Measurements from ENCODE around the gene HRAS.
"Not testable (repeated sequence)": the region's sequence is repeated elsewhere in the genome, so short reads cannot be mapped to it uniquely, and the experiment has no call there.

HRAS gene

DNA sequence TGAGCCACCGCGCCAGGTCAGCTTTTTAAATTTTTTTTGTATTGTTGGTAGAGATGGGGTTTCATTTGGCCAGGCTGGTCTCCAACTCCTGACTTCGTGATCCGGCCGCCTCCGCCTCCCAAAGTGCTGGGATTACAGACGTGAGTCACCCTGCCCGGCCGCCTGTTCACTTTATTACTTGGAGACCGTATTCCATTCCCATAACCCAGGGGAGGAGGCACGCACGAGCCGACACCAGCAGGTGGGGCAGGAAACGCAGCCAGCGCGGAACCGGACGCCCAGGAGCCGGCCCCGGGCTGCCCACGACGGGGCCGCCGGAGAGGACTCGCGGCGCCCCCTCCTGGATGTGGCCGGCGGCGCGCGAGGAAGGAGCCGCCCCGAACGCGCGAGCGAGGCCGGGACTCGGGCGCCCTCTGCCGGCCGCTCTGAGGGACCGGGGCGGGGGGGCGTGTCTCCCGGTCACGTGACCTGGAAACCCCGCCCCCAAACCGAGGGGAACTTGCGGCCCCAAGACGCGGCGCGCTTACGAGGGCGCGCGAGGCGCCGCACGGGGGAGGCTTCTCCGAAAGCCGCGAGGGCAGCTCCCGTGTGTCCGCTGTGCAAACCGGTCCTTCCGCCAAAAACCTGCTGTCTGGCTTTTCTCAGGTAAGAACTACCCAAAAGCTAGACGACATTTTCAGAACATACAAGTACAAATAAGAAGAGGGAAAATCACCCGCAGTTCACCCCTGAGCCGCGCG, 16.7 kb downstream of the HRAS start:
- peak overlapping the region; percentile 21 for H3K4me3 ChIP-seq (ENCODE audit: low read depth, low read length)
- TF ChIP-seq, protein P1, sequence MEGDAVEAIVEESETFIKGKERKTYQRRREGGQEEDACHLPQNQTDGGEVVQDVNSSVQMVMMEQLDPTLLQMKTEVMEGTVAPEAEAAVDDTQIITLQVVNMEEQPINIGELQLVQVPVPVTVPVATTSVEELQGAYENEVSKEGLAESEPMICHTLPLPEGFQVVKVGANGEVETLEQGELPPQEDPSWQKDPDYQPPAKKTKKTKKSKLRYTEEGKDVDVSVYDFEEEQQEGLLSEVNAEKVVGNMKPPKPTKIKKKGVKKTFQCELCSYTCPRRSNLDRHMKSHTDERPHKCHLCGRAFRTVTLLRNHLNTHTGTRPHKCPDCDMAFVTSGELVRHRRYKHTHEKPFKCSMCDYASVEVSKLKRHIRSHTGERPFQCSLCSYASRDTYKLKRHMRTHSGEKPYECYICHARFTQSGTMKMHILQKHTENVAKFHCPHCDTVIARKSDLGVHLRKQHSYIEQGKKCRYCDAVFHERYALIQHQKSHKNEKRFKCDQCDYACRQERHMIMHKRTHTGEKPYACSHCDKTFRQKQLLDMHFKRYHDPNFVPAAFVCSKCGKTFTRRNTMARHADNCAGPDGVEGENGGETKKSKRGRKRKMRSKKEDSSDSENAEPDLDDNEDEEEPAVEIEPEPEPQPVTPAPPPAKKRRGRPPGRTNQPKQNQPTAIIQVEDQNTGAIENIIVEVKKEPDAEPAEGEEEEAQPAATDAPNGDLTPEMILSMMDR (IDR thresholded peaks at IDR 0.05; ENCODE audit: borderline replicate concordance, insufficient read depth, low read depth, low read length): peak; percentile 94

DNA sequence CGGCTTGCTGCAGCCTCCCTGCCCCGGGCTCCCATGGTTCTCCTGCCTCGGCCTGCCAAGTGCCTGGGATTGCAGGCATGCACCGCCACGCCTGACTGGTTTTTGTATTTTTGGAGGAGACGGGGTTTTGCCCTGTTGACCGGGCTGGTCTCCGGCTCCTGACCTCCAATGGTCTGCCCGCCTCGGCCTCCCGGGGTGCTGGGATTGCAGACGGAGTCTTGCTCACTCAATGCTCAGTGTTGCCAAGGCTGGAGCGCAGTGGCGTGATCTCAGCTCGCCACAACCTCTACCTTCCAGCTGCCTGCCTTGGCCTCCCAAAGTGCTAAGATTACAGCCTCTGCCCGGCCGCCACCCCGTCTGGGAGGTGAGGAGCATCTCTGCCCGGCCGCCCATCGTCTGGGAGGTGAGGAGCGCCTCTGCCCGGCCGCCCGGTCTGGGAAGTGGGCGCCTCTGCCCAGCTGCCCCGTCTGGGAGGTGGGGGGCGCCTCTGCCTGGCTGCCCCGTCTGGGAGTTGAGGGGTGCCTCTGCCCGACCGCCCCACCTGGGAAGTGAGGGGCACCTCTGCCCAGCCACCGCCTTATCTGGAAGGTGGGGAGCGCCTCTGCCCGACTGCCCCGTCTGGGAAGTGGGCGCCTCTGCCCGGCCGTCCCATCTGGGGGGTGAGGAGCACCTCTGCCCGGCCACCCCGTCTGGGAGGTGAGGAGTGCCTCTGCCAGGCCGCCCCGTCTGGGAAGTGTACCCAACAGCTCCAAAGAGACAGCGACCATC, 18.3 kb downstream of the HRAS start:
- H3K4me3 ChIP-seq (ENCODE audit: low read depth, low read length): not testable (repeated sequence)

DNA sequence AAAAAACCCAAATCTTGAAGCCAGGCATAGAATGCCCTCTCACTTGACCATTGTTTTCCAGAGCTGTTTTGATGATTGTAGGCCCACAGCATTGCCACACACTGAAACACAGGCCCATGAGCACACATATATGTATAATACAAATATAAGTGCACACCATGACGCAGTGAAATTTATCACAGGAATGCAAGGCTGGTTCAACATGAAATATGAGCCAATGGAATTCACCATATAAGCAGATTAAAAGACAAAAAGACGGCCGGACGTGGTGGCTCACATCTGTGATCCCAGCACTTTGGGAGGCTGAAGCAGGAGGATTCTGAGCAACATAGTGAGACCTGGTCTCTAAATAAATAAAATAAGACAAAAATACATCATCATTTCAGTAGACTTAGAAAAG, 19.0 kb downstream of the HRAS start:
- TF ChIP-seq, protein P1 (IDR thresholded peaks at IDR 0.05; ENCODE audit: borderline replicate concordance, insufficient read depth, low read depth, low read length): no peak
- H3K4me3 ChIP-seq (ENCODE audit: low read depth, low read length): no peak overlapping the region

DNA sequence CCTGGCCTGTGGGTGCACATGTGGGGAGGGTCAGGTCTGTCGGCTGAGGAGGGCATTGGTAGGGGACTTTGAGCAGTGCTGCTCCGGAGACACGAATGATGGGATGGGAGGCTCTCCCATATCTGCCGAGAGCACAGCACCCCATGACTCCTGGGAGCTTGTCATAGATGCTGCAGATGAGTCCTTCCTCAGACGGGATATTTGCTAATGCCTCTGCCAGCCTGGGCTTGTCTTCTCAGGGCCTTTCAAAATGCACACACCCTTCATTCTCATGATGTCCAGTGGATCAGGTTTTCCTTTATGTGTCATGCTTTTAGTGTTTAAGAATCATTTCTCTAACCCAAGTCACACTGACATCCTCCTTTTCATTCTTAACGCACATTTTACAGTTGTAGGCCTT, 20.2 kb downstream of the HRAS start:
- no peak overlapping the region for H3K4me3 ChIP-seq (ENCODE audit: low read depth, low read length)
- TF ChIP-seq, protein P1 (IDR thresholded peaks at IDR 0.05; ENCODE audit: borderline replicate concordance, insufficient read depth, low read depth, low read length): no peak

DNA sequence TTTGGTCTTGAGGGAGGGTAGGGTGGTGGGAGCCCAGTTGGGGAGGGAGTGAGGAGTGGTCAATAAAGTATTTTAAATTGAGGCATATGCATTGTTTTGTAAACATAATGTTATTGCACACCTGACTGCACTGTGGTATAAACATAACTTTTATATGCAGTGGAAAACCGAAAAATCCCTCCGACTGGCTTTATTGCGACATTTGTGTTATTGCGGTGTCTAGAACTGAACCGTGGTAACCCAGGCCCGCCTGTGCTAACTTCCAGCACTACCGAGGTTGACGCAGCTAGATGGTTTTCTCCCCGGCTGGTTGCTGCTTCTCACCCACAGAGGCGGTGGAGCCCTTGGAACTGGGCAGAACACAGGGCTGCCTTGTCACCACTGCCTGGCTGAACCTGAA, 20.8 kb downstream of the HRAS start:
- H3K4me3 ChIP-seq (ENCODE audit: low read depth, low read length): no peak overlapping the region
- TF ChIP-seq, protein P1 (IDR thresholded peaks at IDR 0.05; ENCODE audit: borderline replicate concordance, insufficient read depth, low read depth, low read length): no peak

DNA sequence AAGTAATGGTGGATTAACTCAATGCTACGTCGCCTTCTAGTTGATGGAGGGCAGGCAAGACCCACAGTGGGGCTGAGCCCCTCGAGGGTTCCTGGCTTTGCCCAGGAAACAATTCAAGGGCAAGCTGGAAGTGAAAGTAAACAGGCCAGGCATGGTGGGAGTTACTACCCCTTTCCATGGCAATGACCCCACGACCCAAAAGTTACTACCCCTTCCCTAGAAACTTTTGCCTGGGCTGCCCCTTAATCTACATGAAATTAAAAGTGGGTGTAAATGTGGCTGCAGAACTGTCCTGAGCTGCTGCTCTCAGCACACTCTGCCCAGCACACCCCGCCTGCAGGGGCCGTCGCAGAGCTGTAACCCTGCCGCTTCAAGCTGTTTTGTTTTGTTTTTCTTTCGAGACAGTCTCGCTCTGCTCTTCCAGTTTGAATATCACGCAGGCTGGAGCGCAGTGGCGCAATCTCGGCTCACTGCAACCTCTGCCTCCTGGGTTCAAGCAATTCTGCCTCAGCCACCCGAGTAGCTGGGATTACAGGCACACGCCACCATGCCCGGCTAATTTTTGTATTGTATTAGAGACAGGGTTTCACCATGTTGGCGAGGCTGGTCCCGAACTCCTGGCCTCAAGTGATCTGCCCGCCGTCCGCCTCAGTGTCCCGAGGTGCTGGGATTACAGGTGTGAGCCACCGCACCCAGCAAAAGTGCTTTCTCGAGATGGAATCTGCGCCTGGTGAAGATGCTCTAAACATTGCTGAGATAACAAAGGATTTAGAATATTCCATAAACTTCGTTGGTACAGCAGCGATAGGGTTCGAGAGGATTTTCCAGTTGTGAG, 22.4 kb downstream of the HRAS start:
- TF ChIP-seq, protein P1 (IDR thresholded peaks at IDR 0.05; ENCODE audit: borderline replicate concordance, insufficient read depth, low read depth, low read length): no peak
- no peak overlapping the region for H3K4me3 ChIP-seq (ENCODE audit: low read depth, low read length)

DNA sequence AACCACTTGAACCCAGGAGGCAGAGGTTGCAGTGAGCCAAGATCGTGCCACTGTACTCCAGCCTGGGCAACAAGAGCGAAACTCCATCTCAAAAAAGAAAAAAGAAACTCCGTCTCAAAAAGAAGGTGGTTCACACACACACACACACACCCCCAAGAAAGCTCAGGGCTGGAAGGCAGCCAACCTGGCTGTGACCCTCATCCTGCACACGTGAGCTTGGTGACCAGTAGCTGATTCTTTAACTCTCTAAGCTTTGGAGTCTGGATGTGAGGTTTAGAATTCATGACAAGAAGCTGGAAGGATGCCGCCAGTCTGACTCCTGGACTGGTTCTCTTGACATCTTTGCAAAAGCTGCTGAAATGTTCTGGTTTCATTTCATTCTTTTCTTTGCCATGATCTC, 26.4 kb downstream of the HRAS start:
- H3K4me3 ChIP-seq (ENCODE audit: low read depth, low read length): no peak overlapping the region
- TF ChIP-seq, protein P1 (IDR thresholded peaks at IDR 0.05; ENCODE audit: borderline replicate concordance, insufficient read depth, low read depth, low read length): no peak
